HG02798 (cell line): ENCODE results near the gene ARL3.
"Not testable (repeated sequence)": the region's sequence is repeated elsewhere in the genome, so short reads cannot be mapped to it uniquely, and the experiment has no call there.

Source experiments
- ATAC-seq: cut with Tn5 transposase; IDR thresholded peaks from one replicate; pipeline ENCODE4 v1.9.1; 2021; ENCODE audit warnings: mild to moderate bottlenecking; ENCODE audit not compliant: unreplicated experiment, poor library complexity

Gene ARL3

GRCh38 chr10:102713814-102714620 lies at the start of gene ARL3:
ARL3 (minus strand) TSS chr10:102714397; CDS start chr10:102714275, 122 bp downstream.
- peak; percentile 88 for ATAC-seq

- ATAC-seq, result no peak
Observed at GRCh38 chr10:102763037-102763607, 48.9 kb upstream of the ARL3 start.

- ATAC-seq, result no peak
Observed at GRCh38 chr10:102762401-102763015, 48.3 kb upstream of the ARL3 start.

GRCh38 chr10:102761981-102762380 lies 47.8 kb upstream of the ARL3 start:
- ATAC-seq, result no peak

GRCh38 chr10:102759497-102760210 lies 45.5 kb upstream of the ARL3 start:
- ATAC-seq, result no peak

GRCh38 chr10:102758933-102759262 lies 44.7 kb upstream of the ARL3 start:
- ATAC-seq, result not testable (repeated sequence)

GRCh38 chr10:102758240-102758932 lies 44.2 kb upstream of the ARL3 start:
- no peak for ATAC-seq

- ATAC-seq, result no peak
Observed at GRCh38 chr10:102757323-102757722, 43.1 kb upstream of the ARL3 start.

GRCh38 chr10:102753718-102754117 lies 39.5 kb upstream of the ARL3 start:
- ATAC-seq, result no peak

- ATAC-seq, result no peak
Observed at GRCh38 chr10:102752934-102753664, 38.9 kb upstream of the ARL3 start.

- ATAC-seq, result no peak
Observed at GRCh38 chr10:102752266-102752930, 38.2 kb upstream of the ARL3 start.

- ATAC-seq, result no peak
Observed at GRCh38 chr10:102745157-102745556, 31.0 kb upstream of the ARL3 start.

- ATAC-seq, result no peak
Observed at GRCh38 chr10:102744374-102745051, 30.3 kb upstream of the ARL3 start.

GRCh38 chr10:102743588-102744373 lies 29.6 kb upstream of the ARL3 start, which contains the start of gene WBP1L:
WBP1L (plus strand) TSS chr10:102743948; CDS start chr10:102744054, 106 bp downstream.
- ATAC-seq, result peak; percentile 98

GRCh38 chr10:102743078-102743587 lies 28.9 kb upstream of the ARL3 start:
- no peak for ATAC-seq

- ATAC-seq, result not testable (repeated sequence)
Observed at GRCh38 chr10:102742313-102742712, 28.1 kb upstream of the ARL3 start.

GRCh38 chr10:102741726-102742237 lies 27.6 kb upstream of the ARL3 start:
- ATAC-seq, result no peak
